Central memory CD4-positive, alpha-beta T cell (primary cell): ENCODE data around the gene DOCK10.
A peak's percentile ranks its signal among the peaks of the same experiment; 100 is the strongest.

Source experiments
- DNase-seq: peaks from one replicate; pipeline ENCODE4 v3.0.0; 2022

The DOCK10 gene

GRCh38 chr2:225041207-225041850, 939 bp downstream of the DOCK10 start:
- DNase-seq: peak; percentile 69

DNA sequence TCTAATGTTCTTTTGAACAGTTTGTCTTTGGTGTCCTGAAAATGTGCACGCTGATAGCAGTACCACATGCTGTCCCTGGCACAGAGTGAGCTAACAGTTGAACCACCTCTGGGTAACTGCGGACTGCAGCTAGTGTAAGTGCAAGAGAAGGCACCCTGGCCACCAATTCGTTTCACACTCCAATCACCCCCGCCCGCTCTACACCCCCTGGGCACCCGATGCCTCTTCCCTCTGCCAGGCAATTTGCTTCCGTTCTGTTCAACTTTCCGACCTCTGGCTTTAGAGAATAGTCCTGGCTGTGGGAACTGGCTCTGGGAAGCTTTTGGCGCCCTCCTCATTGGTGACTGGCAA, 1.4 kb downstream of the DOCK10 start:
- peak; percentile 27 for DNase-seq

DNA sequence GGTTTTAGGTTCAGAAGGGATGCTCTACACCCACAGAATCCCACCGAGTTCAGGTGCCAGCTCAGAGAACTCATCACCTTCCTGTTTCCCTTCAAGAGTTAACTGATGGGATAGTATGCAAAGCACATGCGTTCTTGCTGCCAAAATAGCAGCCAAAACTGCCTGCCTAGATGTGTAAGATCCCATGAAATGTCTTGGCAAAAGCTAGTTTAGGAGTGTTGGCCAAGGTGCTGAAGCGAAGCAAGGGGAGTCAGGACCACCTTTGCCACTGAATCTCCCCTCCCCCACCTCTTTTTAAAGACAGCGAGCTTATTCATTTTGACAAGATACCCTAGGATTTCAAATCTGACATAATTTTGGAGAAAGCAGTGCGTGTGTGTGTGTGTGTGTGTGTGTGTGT, 2.1 kb downstream of the DOCK10 start:
- no peak for DNase-seq

DNA sequence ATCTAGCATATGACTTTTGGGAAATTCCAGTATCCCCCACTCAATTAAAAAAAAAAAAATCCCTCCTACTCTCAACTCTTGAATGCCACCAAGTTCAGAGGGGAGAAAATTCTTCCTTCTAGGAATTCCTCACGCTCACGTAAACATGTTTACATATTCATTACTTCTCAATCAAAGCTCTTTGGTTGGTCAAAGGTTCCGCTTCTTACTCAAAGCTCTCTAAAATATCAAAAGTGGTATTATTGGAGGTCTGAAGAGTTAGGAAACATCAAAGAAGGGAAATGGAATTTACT, 4.1 kb downstream of the DOCK10 start:
- DNase-seq: no peak

DNA sequence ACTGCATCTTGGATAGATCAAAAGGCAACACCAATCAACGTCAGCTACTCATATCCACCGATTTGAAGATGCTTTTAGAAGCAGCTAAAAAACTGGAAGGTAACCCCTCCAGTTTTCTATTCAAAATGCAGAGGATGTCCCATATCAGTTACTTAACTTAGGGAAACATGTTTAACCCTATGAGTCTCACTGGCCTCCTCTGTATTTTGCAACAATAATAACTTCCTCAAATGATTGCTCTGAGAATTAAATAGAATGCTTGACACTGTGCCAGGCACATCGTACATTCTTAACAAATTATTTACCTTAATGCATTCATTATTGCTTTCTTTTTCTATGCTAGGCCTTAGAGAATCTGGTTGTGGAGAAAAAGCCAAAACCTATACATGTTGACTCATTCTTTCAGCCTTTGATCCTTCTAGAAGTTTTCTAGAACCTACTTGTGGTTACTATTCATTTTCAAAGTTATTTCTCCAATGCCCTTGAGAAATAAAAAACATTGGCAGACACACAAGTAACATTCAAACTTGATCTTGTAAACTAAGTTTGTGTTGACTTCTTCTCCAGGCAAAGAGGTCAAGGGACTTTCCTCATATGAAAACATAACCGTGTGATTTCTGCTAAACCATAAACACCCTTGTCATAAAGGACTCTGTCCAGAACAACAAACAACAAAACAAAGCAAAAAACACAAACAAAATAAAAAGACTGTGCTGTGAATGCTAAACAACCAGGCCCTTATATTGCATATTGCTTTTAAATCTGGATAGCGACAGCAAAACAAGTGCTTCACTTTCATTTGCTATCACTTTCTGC, 4.6 kb downstream of the DOCK10 start:
- no peak for DNase-seq

- no peak for DNase-seq
Observed at GRCh38 chr2:225036431-225036830, 5.8 kb downstream of the DOCK10 start.

DNA sequence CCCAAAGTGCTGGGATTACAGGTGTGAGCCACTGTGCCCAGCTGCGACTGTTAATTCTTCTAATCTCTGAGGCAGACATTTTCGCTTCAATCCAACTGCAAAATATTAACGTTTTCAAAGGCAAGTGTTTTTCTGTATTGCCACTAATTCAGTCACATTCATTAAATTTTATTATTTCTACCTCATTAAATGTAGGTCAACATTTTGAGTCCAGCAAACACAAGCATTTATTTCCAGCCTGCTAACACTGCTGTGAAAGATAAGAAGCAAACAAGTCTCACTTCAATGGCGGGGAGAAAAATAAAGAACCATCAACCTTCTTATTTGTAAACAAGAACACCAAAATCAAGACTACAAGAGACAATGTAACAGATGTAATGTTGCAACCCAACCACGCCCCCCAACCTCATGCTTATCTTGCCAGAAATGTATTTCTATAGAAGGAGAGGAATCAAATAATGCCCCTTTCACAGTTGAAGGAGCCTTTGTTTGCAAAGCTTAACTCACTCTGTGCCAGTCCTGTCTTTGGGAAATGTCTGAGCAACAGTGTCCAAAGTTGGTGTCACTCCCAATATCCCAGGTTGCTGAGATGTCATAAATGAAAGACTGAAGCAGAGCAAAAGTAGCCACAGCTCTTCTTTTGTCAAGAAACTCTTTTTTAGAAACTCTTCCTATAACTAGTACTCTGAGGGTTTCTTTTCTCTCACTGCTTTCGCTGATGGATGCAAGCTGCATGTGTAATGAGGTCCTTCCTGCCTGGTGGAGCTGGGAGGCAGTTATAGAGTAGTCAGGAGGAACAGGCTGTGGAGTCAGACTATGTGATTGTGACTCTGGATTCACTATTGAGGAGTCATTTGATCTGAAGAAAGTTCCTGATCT, 8.6 kb downstream of the DOCK10 start:
- no peak for DNase-seq

- DNase-seq: no peak
Observed at GRCh38 chr2:225032246-225032645, 10.0 kb downstream of the DOCK10 start.

DNA sequence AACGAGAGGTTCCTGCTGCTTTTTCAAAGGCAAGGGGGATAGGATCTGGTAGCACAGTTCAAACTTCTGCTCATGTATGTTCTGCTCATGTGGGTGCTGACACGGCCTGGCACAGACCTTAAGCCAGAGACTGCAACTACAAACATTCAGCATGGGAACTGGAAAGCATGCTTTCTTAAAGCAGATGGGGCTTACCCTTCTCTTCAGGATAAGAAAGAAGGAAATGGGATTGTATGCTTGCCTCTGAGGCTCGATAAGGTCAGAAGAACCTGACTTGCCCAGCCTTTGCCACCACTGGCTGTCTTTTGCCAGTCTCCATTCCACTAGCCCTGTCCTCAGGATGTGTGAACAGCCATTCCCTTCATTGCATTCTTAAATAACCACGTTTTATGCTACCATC, 10.7 kb downstream of the DOCK10 start:
- no peak for DNase-seq

DNA sequence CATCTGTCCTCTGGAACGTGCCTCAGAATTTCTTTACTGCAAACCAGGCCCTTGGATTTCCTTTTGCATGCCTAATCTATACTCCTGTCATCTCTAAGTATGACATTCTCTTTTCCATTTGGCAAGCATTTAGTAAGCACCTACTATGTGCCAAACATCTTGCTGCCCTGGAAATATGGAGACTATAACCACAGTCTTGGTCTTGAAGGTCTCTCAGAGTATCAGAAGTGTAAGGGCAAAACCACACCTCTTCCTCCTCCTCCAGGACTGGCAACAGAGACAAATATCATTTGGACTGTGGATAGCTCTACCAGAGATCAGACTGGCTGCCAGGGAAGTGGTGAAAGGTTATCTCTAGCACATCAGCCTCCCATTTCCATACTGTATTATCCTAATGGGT, 11.4 kb downstream of the DOCK10 start:
- DNase-seq: no peak

- no peak for DNase-seq
Observed at GRCh38 chr2:225030203-225030602, 12.1 kb downstream of the DOCK10 start.

DNA sequence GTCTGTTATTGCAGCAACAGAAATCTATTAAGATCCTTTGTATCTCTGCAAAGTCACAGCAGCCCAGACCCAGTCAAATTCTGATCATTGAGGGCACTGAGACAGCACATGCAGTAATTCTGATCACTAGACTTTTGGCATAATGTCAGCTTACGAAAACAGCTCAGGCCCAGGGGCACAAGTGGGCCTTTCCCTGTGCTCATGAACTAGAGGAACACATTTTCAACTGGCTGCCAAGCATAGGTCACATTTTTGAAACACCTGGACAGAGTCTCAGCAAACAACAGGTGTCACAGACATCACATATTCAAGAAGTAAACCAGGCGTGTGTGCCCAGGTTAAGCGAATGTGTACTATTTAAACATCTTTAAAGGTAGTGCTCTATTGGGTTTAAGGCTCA, 13.7 kb downstream of the DOCK10 start:
- no peak for DNase-seq

DNA sequence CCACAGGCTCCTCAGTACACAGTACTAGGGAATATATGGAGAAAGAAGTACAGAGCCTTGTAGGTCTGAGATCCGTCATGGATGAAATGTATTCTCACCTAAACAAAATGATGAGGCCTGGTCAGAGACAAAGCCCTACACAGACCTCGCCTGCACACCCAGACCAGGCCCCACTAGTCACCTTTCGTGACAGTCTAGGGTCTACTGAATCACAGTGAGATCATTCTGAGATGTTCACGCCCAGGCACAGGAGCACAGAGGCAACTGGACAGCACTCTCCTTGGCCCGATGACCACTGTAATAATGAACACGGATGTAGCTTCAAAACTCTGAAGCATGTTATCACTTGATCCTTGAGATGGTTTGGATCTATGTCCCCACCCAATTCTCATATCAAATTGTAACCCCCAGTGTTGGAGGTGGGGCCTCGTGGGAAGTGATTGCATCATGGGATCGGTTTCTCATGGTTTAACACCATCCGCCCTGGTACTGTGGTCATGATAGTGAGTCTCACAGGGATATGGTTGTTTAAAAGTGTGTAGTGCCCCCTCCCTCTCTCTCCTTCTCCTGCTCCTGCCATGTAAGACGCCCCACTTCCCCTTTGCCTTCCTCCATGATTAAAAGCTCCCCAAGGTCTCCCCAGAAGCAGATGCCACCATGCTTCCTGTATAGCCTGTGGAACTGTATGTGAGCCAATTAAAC, 15.1 kb downstream of the DOCK10 start:
- DNase-seq: no peak

DNA sequence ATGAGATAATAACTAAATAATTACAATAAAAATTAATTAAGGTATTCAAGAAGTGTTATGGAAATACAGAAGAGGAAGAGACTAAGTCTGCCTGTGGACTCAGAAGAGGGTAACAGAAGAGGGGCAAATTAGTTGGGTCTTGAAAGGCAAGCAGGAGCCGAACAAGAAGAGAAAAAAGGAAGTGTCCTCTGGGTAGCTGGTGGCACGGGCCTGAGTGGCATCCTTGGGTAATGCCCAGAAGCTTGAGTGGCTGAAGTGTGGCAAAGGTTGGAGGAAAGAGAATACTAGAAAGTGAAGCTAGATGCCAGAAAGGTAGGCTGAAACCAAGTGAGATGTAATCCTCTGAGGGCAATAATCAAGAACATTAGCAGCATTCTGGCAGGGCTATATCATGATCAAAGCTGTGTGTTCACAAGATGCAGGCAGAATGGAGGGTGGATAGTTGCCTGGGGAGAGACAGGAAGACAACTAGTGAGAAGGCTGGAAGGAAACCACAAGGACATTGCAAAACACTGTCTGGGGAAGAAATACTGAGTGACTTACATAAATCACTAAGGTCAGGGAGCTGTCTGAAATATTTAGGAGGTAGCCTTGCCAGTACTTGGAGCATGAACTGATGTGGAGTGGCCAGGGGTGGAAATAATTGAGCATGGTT, 16.2 kb downstream of the DOCK10 start:
- DNase-seq: no peak

- no peak for DNase-seq
Observed at GRCh38 chr2:225022188-225022587, 20.1 kb downstream of the DOCK10 start.

DNA sequence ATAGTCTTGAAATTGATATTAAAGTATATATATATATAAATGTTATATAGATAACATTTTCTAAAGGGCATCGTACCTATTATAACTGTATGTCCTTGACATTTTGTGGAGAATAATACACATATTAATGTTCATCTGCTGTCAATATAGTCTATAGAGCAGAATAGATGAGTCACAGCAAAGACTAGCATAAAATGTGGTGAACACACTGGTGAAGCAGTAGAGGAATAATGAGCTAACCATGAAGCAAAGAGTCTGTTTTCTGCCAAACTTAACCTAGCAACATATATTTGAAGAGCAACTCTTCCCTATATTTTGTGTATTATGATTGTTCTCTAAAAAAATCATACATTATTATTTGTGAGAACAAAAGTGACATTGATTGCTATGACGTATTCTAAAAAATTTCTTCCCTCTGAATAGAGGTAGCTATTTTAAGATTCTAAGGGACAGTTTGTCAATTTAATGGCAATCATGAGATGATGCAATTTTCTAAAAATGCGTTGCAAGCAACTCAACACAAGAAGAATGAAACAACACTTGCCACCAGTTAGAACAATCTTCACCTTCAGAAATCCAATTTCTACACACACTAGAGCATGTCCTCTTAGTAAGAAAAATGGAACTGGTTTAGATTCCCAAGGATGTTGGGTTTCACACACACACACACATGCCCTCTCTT, 22.0 kb downstream of the DOCK10 start:
- DNase-seq: no peak

DNA sequence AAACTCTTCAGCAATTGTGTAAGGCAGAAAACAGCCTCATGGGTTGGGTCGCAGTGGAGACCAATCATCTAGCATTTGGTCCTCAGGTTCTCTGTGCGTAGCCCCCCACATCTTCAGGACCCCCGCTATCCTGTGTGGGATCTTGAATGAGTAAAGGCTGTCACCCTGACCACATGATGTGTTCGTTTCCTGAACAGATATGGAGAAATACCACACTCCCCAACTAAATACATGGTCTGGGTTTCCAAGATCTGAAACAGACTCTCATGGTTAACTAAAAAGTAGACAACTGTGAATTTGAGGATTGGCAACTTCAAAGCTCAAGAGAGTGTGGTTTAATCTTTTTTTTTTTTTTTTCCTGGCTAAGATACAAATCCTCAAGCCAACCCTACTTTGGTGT, 23.2 kb downstream of the DOCK10 start:
- DNase-seq: no peak

DNA sequence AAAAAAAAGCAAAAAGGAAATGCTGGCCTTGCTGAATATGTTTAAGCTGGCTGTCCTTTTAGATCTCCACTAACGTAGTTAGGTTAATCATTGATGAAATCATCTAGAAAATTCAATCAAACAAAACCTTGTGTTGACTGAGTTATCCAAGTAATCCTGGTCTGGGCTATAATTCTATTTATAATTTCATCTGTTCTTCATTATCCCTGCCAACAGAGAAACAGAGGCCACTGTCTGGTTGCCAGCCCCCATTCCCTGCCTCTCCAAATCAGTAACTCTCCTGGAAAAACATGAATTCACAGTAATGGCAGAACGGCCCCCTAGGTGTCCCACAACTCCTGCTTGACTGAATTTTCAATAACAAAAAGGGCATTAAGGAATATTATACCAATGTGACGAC, 24.6 kb downstream of the DOCK10 start:
- DNase-seq: no peak

- no peak for DNase-seq
Observed at GRCh38 chr2:225017098-225017685, 25.1 kb downstream of the DOCK10 start.

GRCh38 chr2:225013425-225014365, 28.6 kb downstream of the DOCK10 start:
- DNase-seq: no peak

GRCh38 chr2:225011585-225011984, 30.7 kb downstream of the DOCK10 start:
- no peak for DNase-seq
